Transverse colon (tissue), 4 donors: ENCODE results near the gene KCNF1.

ENCODE experiments used
- CTCF ChIP-seq, 5 experiments: fragments of 200-600 bp in 3 of 5; fragments of 450-650 bp in 2 of 5; sonication (generic) in 3 of 5; IDR thresholded peaks; 1 replicate in 2 of 5; 2 replicates in 3 of 5; pipeline ENCODE4 v1.5.1; 2016 to 2017; ENCODE audit warnings: antibody characterized with exemption in 5 of 5, inconsistent platforms in 3 of 5, mild to moderate bottlenecking in 2 of 5, moderate library complexity in 1 of 5
- EP300 ChIP-seq: sonication (generic); formaldehyde crosslinking; IDR thresholded peaks from one replicate; pipeline ENCODE4 v1.6.1; 2017; ENCODE audit warnings: antibody characterized with exemption, low read depth
- POLR2A ChIP-seq: fragments of 450-650 bp; IDR thresholded peaks from one replicate; pipeline ENCODE4 v1.6.1; 2016; ENCODE audit warnings: antibody characterized with exemption, mild to moderate bottlenecking, moderate library complexity
- POLR2AphosphoS5 ChIP-seq, 3 donors: sonication (generic); formaldehyde crosslinking; IDR thresholded peaks; one replicate each; pipeline ENCODE4 v1.6.1; 2016; ENCODE audit warnings: antibody characterized with exemption in 3 of 3

DNA sequence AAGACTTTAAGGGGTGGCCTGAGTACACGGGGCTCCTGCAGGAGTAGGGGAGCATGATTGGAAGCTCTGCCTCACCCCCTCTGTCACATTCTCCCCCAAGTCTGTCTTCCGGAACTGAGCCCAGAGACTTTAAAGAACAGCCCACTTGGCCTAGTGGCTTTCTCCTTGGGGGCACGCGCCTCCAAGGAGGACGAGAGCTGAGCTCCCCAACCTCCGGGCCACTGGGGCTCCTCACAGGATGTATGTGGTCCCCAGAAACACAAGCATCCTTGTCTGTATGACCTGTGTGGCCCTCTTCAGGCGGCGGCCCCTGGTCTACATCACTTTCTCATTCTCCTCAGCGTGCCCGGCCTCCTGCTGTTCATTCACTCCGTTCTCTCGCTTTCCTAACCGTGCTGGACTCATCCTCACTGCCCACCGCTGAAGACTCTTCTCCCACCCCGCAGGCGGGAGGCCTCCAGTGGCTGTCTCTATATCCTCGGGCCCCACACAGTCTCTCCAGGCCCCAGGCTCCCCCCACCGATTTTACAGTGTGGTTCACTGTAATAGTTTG, 23.7 kb downstream of the KCNF1 start:
- no peak for TF ChIP-seq POLR2A
- TF ChIP-seq POLR2AphosphoS5 (IDR thresholded peaks at IDR 0.05): no peak
- no peak for TF ChIP-seq CTCF (IDR thresholded peaks at IDR 0.05)
- no peak for TF ChIP-seq EP300
